Measurements from ENCODE around the gene DGKI.

DNA sequence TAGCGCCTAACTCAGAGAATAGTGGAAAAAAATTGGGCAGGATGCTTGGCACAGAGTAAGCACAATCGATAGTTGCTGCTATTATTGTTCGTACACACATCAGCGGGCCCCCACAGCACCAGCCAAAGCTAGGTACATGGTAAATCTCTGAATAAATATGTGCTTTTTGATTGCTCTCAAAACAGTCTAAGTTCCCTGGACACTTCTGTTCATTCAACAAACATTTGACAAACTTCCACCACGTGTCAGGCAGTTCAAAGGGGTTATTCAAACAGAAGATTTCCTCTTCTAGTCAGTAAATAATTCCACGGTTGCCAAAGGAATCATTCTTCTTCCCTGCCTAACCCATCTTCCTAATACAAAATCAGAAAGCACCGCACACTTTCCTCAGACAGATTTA lies 150.8 kb downstream of the DGKI start:
- TF ChIP-seq MAFK (IDR thresholded peaks at IDR 0.05; ENCODE audit: partially characterized antibody) (no peak), RAD21 (conservative IDR thresholded peaks at IDR 0.05 in 1 of 2, IDR thresholded peaks at IDR 0.05 in 1 of 2) (no peak), POLR2A (IDR thresholded peaks at IDR 0.05; ENCODE audit: low read length) (no peak), JUNB (IDR thresholded peaks at IDR 0.05) (no peak), HOXA7 (CRISPR knock-in tag; IDR thresholded peaks at IDR 0.05) (no peak), NR3C1 (IDR thresholded peaks at IDR 0.05) (no peak), EP300 (IDR thresholded peaks at IDR 0.05) (no peak), CHD2 (IDR thresholded peaks at IDR 0.05; ENCODE audit: low read length, partially characterized antibody) (no peak)
- TF ChIP-seq, protein P1, sequence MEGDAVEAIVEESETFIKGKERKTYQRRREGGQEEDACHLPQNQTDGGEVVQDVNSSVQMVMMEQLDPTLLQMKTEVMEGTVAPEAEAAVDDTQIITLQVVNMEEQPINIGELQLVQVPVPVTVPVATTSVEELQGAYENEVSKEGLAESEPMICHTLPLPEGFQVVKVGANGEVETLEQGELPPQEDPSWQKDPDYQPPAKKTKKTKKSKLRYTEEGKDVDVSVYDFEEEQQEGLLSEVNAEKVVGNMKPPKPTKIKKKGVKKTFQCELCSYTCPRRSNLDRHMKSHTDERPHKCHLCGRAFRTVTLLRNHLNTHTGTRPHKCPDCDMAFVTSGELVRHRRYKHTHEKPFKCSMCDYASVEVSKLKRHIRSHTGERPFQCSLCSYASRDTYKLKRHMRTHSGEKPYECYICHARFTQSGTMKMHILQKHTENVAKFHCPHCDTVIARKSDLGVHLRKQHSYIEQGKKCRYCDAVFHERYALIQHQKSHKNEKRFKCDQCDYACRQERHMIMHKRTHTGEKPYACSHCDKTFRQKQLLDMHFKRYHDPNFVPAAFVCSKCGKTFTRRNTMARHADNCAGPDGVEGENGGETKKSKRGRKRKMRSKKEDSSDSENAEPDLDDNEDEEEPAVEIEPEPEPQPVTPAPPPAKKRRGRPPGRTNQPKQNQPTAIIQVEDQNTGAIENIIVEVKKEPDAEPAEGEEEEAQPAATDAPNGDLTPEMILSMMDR (IDR thresholded peaks at IDR 0.05): no peak
- TF ChIP-seq, protein P2, sequence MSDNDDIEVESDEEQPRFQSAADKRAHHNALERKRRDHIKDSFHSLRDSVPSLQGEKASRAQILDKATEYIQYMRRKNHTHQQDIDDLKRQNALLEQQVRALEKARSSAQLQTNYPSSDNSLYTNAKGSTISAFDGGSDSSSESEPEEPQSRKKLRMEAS (IDR thresholded peaks at IDR 0.05): no peak
- TF ChIP-seq, protein P3, sequence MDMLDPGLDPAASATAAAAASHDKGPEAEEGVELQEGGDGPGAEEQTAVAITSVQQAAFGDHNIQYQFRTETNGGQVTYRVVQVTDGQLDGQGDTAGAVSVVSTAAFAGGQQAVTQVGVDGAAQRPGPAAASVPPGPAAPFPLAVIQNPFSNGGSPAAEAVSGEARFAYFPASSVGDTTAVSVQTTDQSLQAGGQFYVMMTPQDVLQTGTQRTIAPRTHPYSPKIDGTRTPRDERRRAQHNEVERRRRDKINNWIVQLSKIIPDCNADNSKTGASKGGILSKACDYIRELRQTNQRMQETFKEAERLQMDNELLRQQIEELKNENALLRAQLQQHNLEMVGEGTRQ (IDR thresholded peaks at IDR 0.05): no peak
- TF ChIP-seq, protein P4, sequence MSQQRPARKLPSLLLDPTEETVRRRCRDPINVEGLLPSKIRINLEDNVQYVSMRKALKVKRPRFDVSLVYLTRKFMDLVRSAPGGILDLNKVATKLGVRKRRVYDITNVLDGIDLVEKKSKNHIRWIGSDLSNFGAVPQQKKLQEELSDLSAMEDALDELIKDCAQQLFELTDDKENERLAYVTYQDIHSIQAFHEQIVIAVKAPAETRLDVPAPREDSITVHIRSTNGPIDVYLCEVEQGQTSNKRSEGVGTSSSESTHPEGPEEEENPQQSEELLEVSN (IDR thresholded peaks at IDR 0.05; ENCODE audit: borderline replicate concordance, low read depth): no peak
